ENCODE data around the gene NRG2.

- TF ChIP-seq ZNF274 (IDR thresholded peaks at IDR 0.05; ENCODE audit: low read depth, low read length): no peak
- TF ChIP-seq POLR2AphosphoS5 (IDR thresholded peaks at IDR 0.05; ENCODE audit: low read depth, low read length): no peak
- TF ChIP-seq CTCF (IDR thresholded peaks at IDR 0.05 in 2 of 3, conservative IDR thresholded peaks at IDR 0.05 in 1 of 3; ENCODE audit: borderline replicate concordance in 1 of 3, insufficient read depth in 1 of 3, low read depth in 2 of 3, low read length in 2 of 3): no peak
- TF ChIP-seq ZFX (IDR thresholded peaks at IDR 0.05): no peak
- TF ChIP-seq YY1 (IDR thresholded peaks at IDR 0.05; ENCODE audit: extremely low read depth, insufficient replicate concordance, low read depth, low read length): no peak
- no peak for TF ChIP-seq MAX (IDR thresholded peaks at IDR 0.05)
- TF ChIP-seq RAD21 (IDR thresholded peaks at IDR 0.05; ENCODE audit: low read depth): no peak
- no peak for TF ChIP-seq SP1 (IDR thresholded peaks at IDR 0.05; ENCODE audit: low read depth)
- no peak for TF ChIP-seq CEBPB (IDR thresholded peaks at IDR 0.05; ENCODE audit: low read depth)
These were observed 11.1 kb upstream of the NRG2 start for GRCh38 chr5:140054086-140054689.
